ENCODE results near the gene TC2N. TPM values are rescaled to one million over a fixed set of nuclear protein-coding genes. Genes with fewer than 3 reads are reported as not detected.

Gene TC2N
- total RNA-seq, 1 donor from 2014 or later = 1.2 TPM

DNA sequence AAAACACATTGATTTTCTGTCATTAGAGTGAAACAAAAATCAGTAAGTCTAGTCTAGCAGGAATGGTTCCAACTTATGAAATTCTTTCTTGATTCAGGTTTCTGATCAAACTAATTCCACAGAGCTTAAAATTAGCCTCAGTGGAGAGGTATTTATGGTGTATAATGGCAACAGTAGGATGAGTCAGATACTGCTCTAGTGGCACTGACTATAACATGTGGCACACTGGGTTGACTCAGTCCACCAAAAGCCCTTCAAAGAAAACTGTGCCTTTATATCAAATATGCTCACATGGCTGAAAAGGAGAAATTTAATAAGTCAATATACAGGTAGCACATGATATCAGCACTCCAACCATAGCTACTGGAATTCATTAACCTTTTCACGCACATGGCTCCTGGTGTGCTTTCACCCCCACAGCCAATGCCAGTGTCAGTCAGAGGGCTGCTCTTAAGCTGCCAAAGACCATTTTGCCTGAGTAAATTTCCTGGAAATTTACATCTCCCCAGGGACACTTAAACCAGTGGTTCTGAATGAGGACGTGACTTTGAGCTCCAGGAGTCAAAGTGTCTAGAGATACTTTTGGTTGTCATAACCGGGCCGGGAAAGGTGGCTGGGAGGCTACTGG, 113.7 kb downstream of the TC2N start:
- Mint-ChIP-seq H3K36me3 (ENCODE audit: low read depth, unreplicated experiment) (no peaks in the 10 kb centered on the region), H3K27ac (ENCODE audit: unreplicated experiment) (no peak overlapping the region), H3K27me3 (ENCODE audit: low read depth, unreplicated experiment) (no peaks in the 10 kb centered on the region), H3K4me1 (ENCODE audit: low read depth, unreplicated experiment) (peaks cover 9% of the 10 kb centered on the region), H3K4me3 (ENCODE audit: unreplicated experiment) (no peak overlapping the region), H3K9me3 (ENCODE audit: unreplicated experiment) (no peaks in the 10 kb centered on the region)
- TF ChIP-seq, protein P1, sequence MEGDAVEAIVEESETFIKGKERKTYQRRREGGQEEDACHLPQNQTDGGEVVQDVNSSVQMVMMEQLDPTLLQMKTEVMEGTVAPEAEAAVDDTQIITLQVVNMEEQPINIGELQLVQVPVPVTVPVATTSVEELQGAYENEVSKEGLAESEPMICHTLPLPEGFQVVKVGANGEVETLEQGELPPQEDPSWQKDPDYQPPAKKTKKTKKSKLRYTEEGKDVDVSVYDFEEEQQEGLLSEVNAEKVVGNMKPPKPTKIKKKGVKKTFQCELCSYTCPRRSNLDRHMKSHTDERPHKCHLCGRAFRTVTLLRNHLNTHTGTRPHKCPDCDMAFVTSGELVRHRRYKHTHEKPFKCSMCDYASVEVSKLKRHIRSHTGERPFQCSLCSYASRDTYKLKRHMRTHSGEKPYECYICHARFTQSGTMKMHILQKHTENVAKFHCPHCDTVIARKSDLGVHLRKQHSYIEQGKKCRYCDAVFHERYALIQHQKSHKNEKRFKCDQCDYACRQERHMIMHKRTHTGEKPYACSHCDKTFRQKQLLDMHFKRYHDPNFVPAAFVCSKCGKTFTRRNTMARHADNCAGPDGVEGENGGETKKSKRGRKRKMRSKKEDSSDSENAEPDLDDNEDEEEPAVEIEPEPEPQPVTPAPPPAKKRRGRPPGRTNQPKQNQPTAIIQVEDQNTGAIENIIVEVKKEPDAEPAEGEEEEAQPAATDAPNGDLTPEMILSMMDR (IDR thresholded peaks at IDR 0.05; ENCODE audit: insufficient read depth, low read depth, low read length) = no peak
- TF ChIP-seq EZH2 (IDR thresholded peaks at IDR 0.05; ENCODE audit: insufficient read depth, low read length) = no peak
- Histone ChIP-seq H3K4me1 (ENCODE audit: insufficient read depth, low read length) (no peaks in the 10 kb centered on the region), H3K36me3 (ENCODE audit: insufficient read depth, low read length) (no peaks in the 10 kb centered on the region), H3K27ac (ENCODE audit: low read depth, low read length) (no peak overlapping the region), H3K4me3 (ENCODE audit: insufficient read depth, low read depth, low read length) (no peak overlapping the region), H3K9me3 (ENCODE audit: insufficient read depth, low read depth, low read length) (no peaks in the 10 kb centered on the region), H2AFZ (ENCODE audit: low read depth, low read length) (no peak overlapping the region), H3K27me3 (ENCODE audit: insufficient read depth, low read length) (no peaks in the 10 kb centered on the region), H4K20me1 (ENCODE audit: insufficient read depth, low read length) (no peaks in the 10 kb centered on the region), H3K4me2 (ENCODE audit: low read length) (no peak overlapping the region), H3K79me2 (ENCODE audit: insufficient read depth, low read length) (no peaks in the 10 kb centered on the region), H3K9ac (ENCODE audit: low read length) (no peak overlapping the region)
- FAIRE-seq (no peak), DNase-seq (ENCODE audit: low read depth) (no peak)

DNA sequence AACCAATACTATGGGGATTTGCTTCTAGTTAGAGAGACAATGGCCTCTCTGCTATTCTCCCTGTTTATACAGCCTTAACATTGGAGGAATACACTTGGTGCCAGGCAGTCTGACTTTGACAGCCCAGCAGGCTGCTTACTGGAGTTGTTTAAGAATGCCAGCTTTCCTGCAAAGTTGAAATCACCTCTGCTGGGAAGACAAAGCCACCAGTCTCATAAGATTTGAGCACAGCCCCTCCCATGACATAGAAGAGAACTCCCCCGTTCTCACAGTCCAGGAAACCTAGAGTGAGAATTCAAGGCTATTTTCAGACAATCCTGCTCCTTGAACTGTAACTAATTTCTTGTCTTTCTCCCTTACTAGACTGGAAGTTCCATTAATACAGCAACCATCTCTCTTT, 114.4 kb downstream of the TC2N start:
- no peaks in the 10 kb centered on the region for H3K27me3 Mint-ChIP-seq (ENCODE audit: low read depth, unreplicated experiment)

DNA sequence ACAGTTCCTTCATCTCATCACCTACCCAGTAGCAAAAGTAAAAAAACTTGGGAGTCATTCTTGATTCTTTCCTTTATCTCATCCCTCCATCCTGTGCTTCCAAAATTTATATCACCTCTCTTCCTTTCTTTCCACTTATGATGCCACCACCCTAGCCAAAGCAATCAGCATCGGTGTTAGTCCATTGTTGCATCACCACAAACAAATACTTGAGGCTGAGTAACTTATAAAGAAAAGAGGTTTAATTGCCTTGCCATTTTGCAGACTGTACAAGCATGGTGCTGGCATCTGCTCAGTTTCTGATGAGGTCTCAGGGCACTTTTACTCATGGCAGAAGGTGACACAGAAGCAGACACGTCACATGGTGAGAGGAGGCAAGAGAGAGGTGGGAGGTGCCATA, 115.6 kb downstream of the TC2N start:
- Mint-ChIP-seq H3K9me3 (ENCODE audit: unreplicated experiment) (no peaks in the 10 kb centered on the region), H3K4me1 (ENCODE audit: low read depth, unreplicated experiment) (peaks cover 9% of the 10 kb centered on the region), H3K36me3 (ENCODE audit: low read depth, unreplicated experiment) (no peaks in the 10 kb centered on the region), H3K4me3 (ENCODE audit: unreplicated experiment) (no peak overlapping the region), H3K27ac (ENCODE audit: unreplicated experiment) (no peak overlapping the region), H3K27me3 (ENCODE audit: low read depth, unreplicated experiment) (no peaks in the 10 kb centered on the region)
- H3K9ac ChIP-seq (ENCODE audit: low read length) = no peak overlapping the region
- no peak overlapping the region for H3K27ac ChIP-seq (ENCODE audit: low read depth, low read length)
- H3K27me3 ChIP-seq (ENCODE audit: insufficient read depth, low read length) = no peaks in the 10 kb centered on the region
- FAIRE-seq (no peak), DNase-seq (ENCODE audit: low read depth) (no peak)
- no peak overlapping the region for H2AFZ ChIP-seq (ENCODE audit: low read depth, low read length)
- H3K9me3 ChIP-seq (ENCODE audit: insufficient read depth, low read depth, low read length) = no peaks in the 10 kb centered on the region
- no peak overlapping the region for H3K4me3 ChIP-seq (ENCODE audit: insufficient read depth, low read depth, low read length)
- no peaks in the 10 kb centered on the region for H4K20me1 ChIP-seq (ENCODE audit: insufficient read depth, low read length)
- H3K4me2 ChIP-seq (ENCODE audit: low read length) = no peak overlapping the region
- H3K79me2 ChIP-seq (ENCODE audit: insufficient read depth, low read length) = no peaks in the 10 kb centered on the region
- no peaks in the 10 kb centered on the region for H3K4me1 ChIP-seq (ENCODE audit: insufficient read depth, low read length)
- TF ChIP-seq, protein P1 (IDR thresholded peaks at IDR 0.05; ENCODE audit: insufficient read depth, low read depth, low read length) = no peak
- TF ChIP-seq EZH2 (IDR thresholded peaks at IDR 0.05; ENCODE audit: insufficient read depth, low read length) = no peak
- no peaks in the 10 kb centered on the region for H3K36me3 ChIP-seq (ENCODE audit: insufficient read depth, low read length)

More for the DNA sequence above, 114.4 kb downstream of the TC2N start:
- H3K27ac ChIP-seq (ENCODE audit: low read depth, low read length) = no peak overlapping the region
- Mint-ChIP-seq H3K27ac (ENCODE audit: unreplicated experiment) (no peak overlapping the region), H3K36me3 (ENCODE audit: low read depth, unreplicated experiment) (no peaks in the 10 kb centered on the region), H3K9me3 (ENCODE audit: unreplicated experiment) (no peaks in the 10 kb centered on the region), H3K4me3 (ENCODE audit: unreplicated experiment) (no peak overlapping the region), H3K4me1 (ENCODE audit: low read depth, unreplicated experiment) (peaks cover 9% of the 10 kb centered on the region)
- H2AFZ ChIP-seq (ENCODE audit: low read depth, low read length) = no peak overlapping the region
- no peak for TF ChIP-seq EZH2 (IDR thresholded peaks at IDR 0.05; ENCODE audit: insufficient read depth, low read length)
- TF ChIP-seq, protein P1 (IDR thresholded peaks at IDR 0.05; ENCODE audit: insufficient read depth, low read depth, low read length) = no peak
- no peak for DNase-seq (ENCODE audit: low read depth)
- no peak for FAIRE-seq
- no peaks in the 10 kb centered on the region for H3K27me3 ChIP-seq (ENCODE audit: insufficient read depth, low read length)
- H4K20me1 ChIP-seq (ENCODE audit: insufficient read depth, low read length) = no peaks in the 10 kb centered on the region
- H3K9ac ChIP-seq (ENCODE audit: low read length) = no peak overlapping the region
- H3K79me2 ChIP-seq (ENCODE audit: insufficient read depth, low read length) = no peaks in the 10 kb centered on the region
- H3K4me3 ChIP-seq (ENCODE audit: insufficient read depth, low read depth, low read length) = no peak overlapping the region
- no peaks in the 10 kb centered on the region for H3K4me1 ChIP-seq (ENCODE audit: insufficient read depth, low read length)
- H3K4me2 ChIP-seq (ENCODE audit: low read length) = no peak overlapping the region
- no peaks in the 10 kb centered on the region for H3K9me3 ChIP-seq (ENCODE audit: insufficient read depth, low read depth, low read length)
- H3K36me3 ChIP-seq (ENCODE audit: insufficient read depth, low read length) = no peaks in the 10 kb centered on the region

All from astrocyte (in vitro differentiated cells and primary cell).